MM.1S (cell line): ENCODE measurements around the gene DZIP1.
A peak's percentile ranks its signal among the peaks of the same experiment; 100 is the strongest.

Experiments
- DNase-seq: peaks from one replicate; pipeline ENCODE4 v3.0.0-alpha.2; 2015
- H2AFZ ChIP-seq: fragments of 300-600 bp; sonication (generic); 2 replicates; pipeline ENCODE4 v1.6.0; 2016; ENCODE audit warnings: antibody characterized with exemption, low read length
- H3F3A ChIP-seq: fragments of 300-600 bp; sonication (generic); 2 replicates; pipeline ENCODE4 v1.6.1; 2016; ENCODE audit warnings: mild to moderate bottlenecking, antibody characterized with exemption, low read length, moderate library complexity, mixed read lengths; ENCODE audit not compliant: insufficient read depth
- H3K27ac ChIP-seq: fragments of 300-600 bp; sonication (generic); 2 replicates; pipeline ENCODE4 v1.5.1; 2016; ENCODE audit warnings: mild to moderate bottlenecking, low read length
- H3K27me3 ChIP-seq: fragments of 300-600 bp; sonication (generic); replicated peaks from 2 replicates; pipeline ENCODE4 v1.6.0; 2016; ENCODE audit warnings: low read length; ENCODE audit not compliant: insufficient read depth
- H3K36me3 ChIP-seq: fragments of 300-600 bp; sonication (generic); replicated peaks from 2 replicates; pipeline ENCODE4 v1.6.1; 2016; ENCODE audit warnings: mild to moderate bottlenecking, low read length, mixed read lengths; ENCODE audit not compliant: insufficient read depth
- H3K4me1 ChIP-seq: fragments of 300-600 bp; sonication (generic); 2 replicates; pipeline ENCODE4 v1.6.1; 2016; ENCODE audit warnings: low read length, mixed read lengths
- H3K4me2 ChIP-seq: fragments of 300-600 bp; sonication (generic); 2 replicates; pipeline ENCODE4 v1.6.0; 2016; ENCODE audit warnings: low read depth, low read length
- H3K4me3 ChIP-seq: fragments of 300-600 bp; sonication (generic); 2 replicates; pipeline ENCODE4 v1.5.1; 2016; ENCODE audit warnings: low read length, mixed read lengths
- H3K79me2 ChIP-seq: fragments of 300-600 bp; sonication (generic); 2 replicates; pipeline ENCODE4 v1.6.1; 2016; ENCODE audit warnings: mixed run types, low read length, mixed read lengths
- H3K9ac ChIP-seq: fragments of 300-600 bp; sonication (generic); 2 replicates; pipeline ENCODE4 v1.6.1; 2016; ENCODE audit warnings: low read length, mixed read lengths
- H3K9me2 ChIP-seq: fragments of 300-600 bp; sonication (generic); replicated peaks from 2 replicates; pipeline ENCODE4 v1.6.1; 2016; ENCODE audit warnings: mild to moderate bottlenecking, low read length, mixed read lengths; ENCODE audit not compliant: insufficient read depth
- H3K9me3 ChIP-seq: fragments of 300-600 bp; sonication (generic); replicated peaks from 2 replicates; pipeline ENCODE4 v1.6.1; 2016; ENCODE audit warnings: mild to moderate bottlenecking, low read length, mixed read lengths; ENCODE audit not compliant: insufficient read depth
- H4K20me1 ChIP-seq: fragments of 300-600 bp; sonication (generic); 2 replicates; pipeline ENCODE4 v1.6.1; 2016; ENCODE audit warnings: mild to moderate bottlenecking, low read length, moderate library complexity, mixed read lengths; ENCODE audit not compliant: insufficient read depth
- CTCF ChIP-seq: fragments of 300-600 bp; sonication (generic); IDR thresholded peaks from 2 replicates; pipeline ENCODE4 v1.5.1; 2016; ENCODE audit warnings: antibody characterized with exemption, low read length, mixed read lengths
- EZH2 ChIP-seq: fragments of 300-600 bp; sonication (generic); optimal IDR thresholded peaks from 2 replicates; pipeline ENCODE3; 2017; ENCODE audit warnings: low read depth, mild to moderate bottlenecking, antibody characterized with exemption, low read length, mixed read lengths
- EZH2phosphoT487 ChIP-seq: fragments of 300-600 bp; sonication (generic); IDR thresholded peaks from 2 replicates; pipeline ENCODE4 v1.6.1; 2018; ENCODE audit warnings: antibody characterized with exemption, low read length

Gene DZIP1

GRCh38 chr13:95660981-95661581 is 16.6 kb upstream of the DZIP1 start:
- Histone ChIP-seq H3K9ac (no peak overlapping the region), H3K9me3 (no peaks in the 10 kb centered on the region), H3K27me3 (no peaks in the 10 kb centered on the region), H4K20me1 (no peaks in the 10 kb centered on the region), H3F3A (no peaks in the 10 kb centered on the region), H3K36me3 (no peaks in the 10 kb centered on the region), H3K4me2 (no peak overlapping the region), H2AFZ (no peak overlapping the region), H3K27ac (no peak overlapping the region), H3K9me2 (no peaks in the 10 kb centered on the region), H3K4me3 (no peak overlapping the region), H3K79me2 (no peaks in the 10 kb centered on the region), H3K4me1 (peaks cover 4% of the 10 kb centered on the region; the same call in 1 of the 2 replicates)
- peak; percentile 65 for DNase-seq
- TF ChIP-seq CTCF, result peak; percentile 60
- TF ChIP-seq EZH2phosphoT487, result no peak

- Histone ChIP-seq H3K4me1 (peaks cover 4% of the 10 kb centered on the region; the same call in 1 of the 2 replicates), H4K20me1 (no peaks in the 10 kb centered on the region), H3K27ac (no peak overlapping the region), H3K4me3 (no peak overlapping the region), H3K9ac (no peak overlapping the region), H3K4me2 (no peak overlapping the region), H2AFZ (no peak overlapping the region), H3F3A (no peaks in the 10 kb centered on the region), H3K9me2 (no peaks in the 10 kb centered on the region), H3K79me2 (no peaks in the 10 kb centered on the region), H3K36me3 (no peaks in the 10 kb centered on the region), H3K9me3 (no peaks in the 10 kb centered on the region), H3K27me3 (no peaks in the 10 kb centered on the region)
- DNase-seq, result no peak
- no peak for TF ChIP-seq EZH2phosphoT487
- no peak for TF ChIP-seq EZH2
- TF ChIP-seq CTCF, result no peak
These were observed 15.0 kb upstream of the DZIP1 start for GRCh38 chr13:95659500-95659899.

- no peak overlapping the region for H3K4me2 ChIP-seq
- no peak overlapping the region for H3K4me3 ChIP-seq
- no peak for TF ChIP-seq EZH2
- no peak for TF ChIP-seq CTCF
- no peak for TF ChIP-seq EZH2phosphoT487
- no peak overlapping the region for H2AFZ ChIP-seq
- no peaks in the 10 kb centered on the region for H3K27me3 ChIP-seq
- H3K9ac ChIP-seq, result no peak overlapping the region
- H4K20me1 ChIP-seq, result no peaks in the 10 kb centered on the region
- no peak for DNase-seq
- no peaks in the 10 kb centered on the region for H3F3A ChIP-seq
- no peak overlapping the region for H3K27ac ChIP-seq
- peaks cover 4% of the 10 kb centered on the region; the same call in 1 of the 2 replicates for H3K4me1 ChIP-seq
- H3K79me2 ChIP-seq, result no peaks in the 10 kb centered on the region
- no peaks in the 10 kb centered on the region for H3K9me2 ChIP-seq
- no peaks in the 10 kb centered on the region for H3K36me3 ChIP-seq
- no peaks in the 10 kb centered on the region for H3K9me3 ChIP-seq
These were observed 12.0 kb upstream of the DZIP1 start for GRCh38 chr13:95656386-95657015.
